GM12878 (cell line): ENCODE measurements around the gene SLITRK1. TPM values are rescaled to one million over a fixed set of nuclear protein-coding genes. Genes with fewer than 3 reads are reported as not detected.

Experiments
- ATAC-seq: fragments of 200-7000 bp; cut with Tn5 transposase; 3 replicates; pipeline ENCODE4 v1.9.1; 2020; ENCODE audit warnings: mild to moderate bottlenecking, moderate library complexity
- BruUV-seq: library from RNA; stranded (reverse); fragments of 400-500 nt; replicated peaks from 2 replicates; lab custom pipeline; 2021; lab: Mats Ljungman, UMichigan
- CTCF ChIA-PET: fragments of 300-600 bp; sonication (Branson Sonifier 250); formaldehyde crosslinking; extraction: SDS; loops from one replicate; lab custom pipeline; 2021; ENCODE audit warnings: inconsistent platforms; lab: Yijun Ruan, JAX
- POLR2A ChIA-PET: fragments of 350-600 bp; formaldehyde crosslinking; extraction: SDS; loops from one replicate; lab custom pipeline; 2021; ENCODE audit warnings: inconsistent platforms; lab: Charles Lee
- RAD21 ChIA-PET: fragments of 300-600 bp; sonication (Branson Sonifier 250); formaldehyde crosslinking; loops from one replicate; lab custom pipeline; 2023; ENCODE audit warnings: antibody characterized with exemption; ENCODE audit not compliant: unreplicated experiment; lab: Charles Lee
- SMC1A ChIA-PET: fragments of 300-600 bp; sonication (Branson Sonifier 250); formaldehyde crosslinking; loops from one replicate; lab custom pipeline; 2023; ENCODE audit not compliant: unreplicated experiment, uncharacterized antibody; lab: Charles Lee
- DNase-seq: peaks from one replicate; pipeline ENCODE4 v3.0.0-alpha.2; 2011; ENCODE audit warnings: low read depth, low spot score
- FAIRE-seq: peaks from 3 replicates; lab custom pipeline; 2011; peaks lifted over from hg19 to GRCh38; lab: Jason Lieb, UNC
- H2AFZ ChIP-seq: 2 replicates; pipeline ENCODE4 v1.6.0; 2011; ENCODE audit warnings: low read depth, low read length, control low read depth; ENCODE audit not compliant: control insufficient read depth
- H3K27ac ChIP-seq: 2 replicates; pipeline ENCODE4 v1.5.1; 2011; ENCODE audit warnings: control low read depth; ENCODE audit not compliant: control insufficient read depth, insufficient read depth
- H3K27me3 ChIP-seq, 2 experiments: replicated peaks in 1 of 2; 2 replicates each; pipeline versions ENCODE4 v1.6.0 to v1.6.1; 2011; ENCODE audit warnings: low read length in 1 of 2; ENCODE audit not compliant: control insufficient read depth in 2 of 2, insufficient read depth in 2 of 2
- H3K36me3 ChIP-seq, 2 experiments: 2 replicates each; pipeline ENCODE4 v1.5.1; 2011; ENCODE audit warnings: low read length in 1 of 2; ENCODE audit not compliant: control insufficient read depth in 2 of 2, insufficient read depth in 2 of 2
- H3K4me1 ChIP-seq: 2 replicates; pipeline ENCODE4 v1.6.1; 2011; ENCODE audit warnings: mild to moderate bottlenecking, low read length, moderate library complexity, mixed read lengths; ENCODE audit not compliant: control insufficient read depth, insufficient read depth
- H3K4me2 ChIP-seq: 2 replicates; pipeline ENCODE4 v1.6.0; 2011; ENCODE audit warnings: control low read depth; ENCODE audit not compliant: control insufficient read depth, insufficient read depth
- H3K4me3 ChIP-seq: fragments of 200-600 bp; sonication (generic); 2 replicates; pipeline ENCODE4 v1.5.1; 2016
- H3K79me2 ChIP-seq: 2 replicates; pipeline ENCODE4 v1.6.0; 2011; ENCODE audit warnings: low read length; ENCODE audit not compliant: control insufficient read depth, insufficient read depth
- H3K9ac ChIP-seq: 2 replicates; pipeline ENCODE4 v1.8.0; 2011; ENCODE audit warnings: low read length, control low read depth, mixed read lengths; ENCODE audit not compliant: control insufficient read depth, insufficient read depth
- H3K9me3 ChIP-seq: replicated peaks from 3 replicates; pipeline ENCODE4 v1.5.1; 2011; ENCODE audit warnings: mild to moderate bottlenecking, low read length; ENCODE audit not compliant: control insufficient read depth, insufficient read depth
- H4K20me1 ChIP-seq: 2 replicates; pipeline ENCODE4 v1.6.0; 2011; ENCODE audit not compliant: control insufficient read depth, insufficient read depth
- BACH1 ChIP-seq: fragments of 450-650 bp; IDR thresholded peaks from 2 replicates; pipeline ENCODE4 v1.6.1; 2017; ENCODE audit warnings: mild to moderate bottlenecking, borderline replicate concordance
- BCL11A ChIP-seq: IDR thresholded peaks from 2 replicates; pipeline ENCODE4 v1.6.1; 2011; ENCODE audit warnings: low read depth, low read length
- BCL3 ChIP-seq: IDR thresholded peaks from 2 replicates; pipeline ENCODE4 v1.6.1; 2011; ENCODE audit warnings: borderline replicate concordance, low read depth, mild to moderate bottlenecking, moderate library complexity, low read length; ENCODE audit not compliant: insufficient read depth, poor library complexity, severe bottlenecking
- BCLAF1 ChIP-seq: fragments of 450-650 bp; IDR thresholded peaks from 2 replicates; pipeline ENCODE4 v1.6.1; 2017; ENCODE audit warnings: antibody characterized with exemption, mild to moderate bottlenecking, moderate library complexity
- CBX3 ChIP-seq: fragments of 200-600 bp; sonication (generic); IDR thresholded peaks from 2 replicates; pipeline ENCODE4 v1.6.1; 2016; ENCODE audit warnings: low read depth, borderline replicate concordance
- CHD1 ChIP-seq: IDR thresholded peaks from 2 replicates; pipeline ENCODE4 v1.6.1; 2012; ENCODE audit warnings: low read depth, low read length, improper control_type of control experiment
- DPF2 ChIP-seq: fragments of 450-650 bp; IDR thresholded peaks from 2 replicates; pipeline ENCODE4 v1.6.1; 2017; ENCODE audit warnings: mild to moderate bottlenecking
- EZH2 ChIP-seq: IDR thresholded peaks from 2 replicates; pipeline ENCODE4 v1.6.1; 2012; ENCODE audit warnings: low read depth, mild to moderate bottlenecking, control low read depth, inconsistent platforms, low read length, borderline replicate concordance; ENCODE audit not compliant: control insufficient read depth
- FOS ChIP-seq: IDR thresholded peaks from 3 replicates; pipeline ENCODE4 v1.6.1; 2011; ENCODE audit warnings: borderline replicate concordance; ENCODE audit not compliant: insufficient read length; ENCODE audit errors: extremely low read depth
- GATAD2B ChIP-seq: fragments of 450-650 bp; conservative IDR thresholded peaks from 2 replicates; pipeline ENCODE4 v1.6.1; 2017; ENCODE audit warnings: low read depth, mild to moderate bottlenecking, moderate library complexity
- HCFC1 ChIP-seq: fragments of 150-350 bp; IDR thresholded peaks from 2 replicates; pipeline ENCODE4 v1.6.1; 2014; ENCODE audit warnings: low read length
- JUNB ChIP-seq: IDR thresholded peaks from 2 replicates; pipeline ENCODE4 v1.6.1; 2016; ENCODE audit warnings: antibody characterized with exemption, mild to moderate bottlenecking
- KLF5 ChIP-seq: fragments of 450-650 bp; IDR thresholded peaks from 2 replicates; pipeline ENCODE4 v1.6.1; 2014; ENCODE audit warnings: mild to moderate bottlenecking; ENCODE audit not compliant: partially characterized antibody
- NR2C1 ChIP-seq: fragments of 450-650 bp; IDR thresholded peaks from 2 replicates; pipeline ENCODE4 v1.6.1; 2017; ENCODE audit warnings: antibody characterized with exemption, mild to moderate bottlenecking, moderate library complexity
- PRDM15 ChIP-seq: fragments of 450-650 bp; formaldehyde crosslinking; IDR thresholded peaks from 2 replicates; pipeline ENCODE4 v1.4.0; 2020; ENCODE audit warnings: mild to moderate bottlenecking, moderate library complexity
- RFX5 ChIP-seq: IDR thresholded peaks from 2 replicates; pipeline ENCODE4 v1.6.1; 2011; ENCODE audit warnings: low read depth, low read length, improper control_type of control experiment
- SMAD1 ChIP-seq: fragments of 450-650 bp; IDR thresholded peaks from 2 replicates; pipeline ENCODE4 v1.6.1; 2018; ENCODE audit warnings: mild to moderate bottlenecking, low read depth; ENCODE audit not compliant: partially characterized antibody
- YY1 ChIP-seq: IDR thresholded peaks from 2 replicates; pipeline ENCODE4 v1.6.1; 2011; ENCODE audit warnings: low read depth, mild to moderate bottlenecking, low read length
- ZNF274 ChIP-seq: IDR thresholded peaks from one replicate; pipeline ENCODE4 v1.8.0; 2011; ENCODE audit not compliant: insufficient read length, insufficient read depth
- WGBS: methylation state at CpG from one replicate; pipeline ENCODE4 v1.1.6; 2016; ENCODE audit warnings: low lambda C conversion rate; ENCODE audit not compliant: insufficient replicate concordance, insufficient coverage; ENCODE audit errors: missing lambda C conversion rate; 5-methylcytosine and 5-hydroxymethylcytosine counted together
- in situ Hi-C: fragments of 300-500 bp; cut with MboI; formaldehyde crosslinking; loops from 9 replicates; pipeline ENCODE4 v1.14.3; 2018; ENCODE audit warnings: mixed read lengths
- intact Hi-C: fragments of 100-400 bp; cut with micrococcal nuclease; formaldehyde crosslinking; loops from one replicate; pipeline ENCODE4 v1.14.2; 2022; ENCODE audit not compliant: unreplicated experiment
- polyA plus RNA-seq, 11 experiments: library from polyadenylated mRNA; depleted of rRNA in 4 of 11; unstranded in 6 of 11; stranded (reverse) in 5 of 11; fragments of >200 nt; fragmentation: Nextera tagmentation in 4 of 11; fragmentation: Illumina TruSeq in 1 of 11; extraction: Ambion mirVana in 4 of 11; extraction: Trizol in 1 of 11; gene quantifications; 1 replicate in 1 of 11; 2 replicates in 10 of 11; pipeline versions ENCODE4 v1.2.1 to v1.2.3, GENCODE V29; 2011 to 2016; ENCODE audit warnings: inconsistent platforms in 2 of 11, missing spikeins in 2 of 11, low read depth in 1 of 11
- total RNA-seq, 4 experiments: library from RNA; depleted of rRNA in 3 of 4; stranded (reverse); fragments of >200 nt in 3 of 4; fragmentation: Illumina TruSeq in 1 of 4; extraction: Trizol in 1 of 4; gene quantifications; 2 replicates each; pipeline versions ENCODE4 v1.2.1 to v1.2.3, GENCODE V29; 2013 to 2021

Gene SLITRK1
- total and polyA plus RNA-seq, 10 of the 15 experiments (the other 5 are each of a cell fraction or from before 2014, with no cell fraction given): 0.03 to 0.78 (median 0.26) TPM

GRCh38 chr13:83876546-83876945 lies 5.7 kb downstream of the SLITRK1 start:
- POLR2A ChIA-PET: no interaction called here
- WGBS: 1% methylated on average over 3 of the region's 3 CpGs
- SMC1A ChIA-PET: no interaction called here
- TF ChIP-seq RFX5: no peak
- TF ChIP-seq CHD1: no peak
- peak; percentile 78 for TF ChIP-seq DPF2
- no peak for TF ChIP-seq KLF5
- TF ChIP-seq HCFC1: no peak
- TF ChIP-seq JUNB: peak; percentile 83
- no peak for TF ChIP-seq BCLAF1
- no peak for TF ChIP-seq CBX3
- TF ChIP-seq FOS: no peak
- no peak for TF ChIP-seq YY1
- TF ChIP-seq GATAD2B: no peak
- TF ChIP-seq NR2C1: no peak
- TF ChIP-seq BACH1: peak; percentile 45; the same call in 1 of the 2 replicates
- TF ChIP-seq PRDM15 (CRISPR knock-in tag): no peak
- TF ChIP-seq BCL3: no peak
- TF ChIP-seq BCL11A: peak; percentile 68
- no peak for TF ChIP-seq SMAD1
- TF ChIP-seq ZNF274: no peak
- TF ChIP-seq EZH2: no peak

More at GRCh38 chr13:83876546-83876945, 5.7 kb downstream of the SLITRK1 start:
- ChIA-PET RAD21 (no interaction called here), CTCF (no interaction called here)
- intact Hi-C loops: loop anchor here (5.0 kb wide), 1 partner anchor 111 kb away; no protein-coding TSS in a partner anchor
- H3K4me2 ChIP-seq: no peak overlapping the region
- H2AFZ ChIP-seq: no peak overlapping the region
- no peaks in the 10 kb centered on the region for H3K4me1 ChIP-seq
- H3K9me3 ChIP-seq: peaks cover 2% of the 10 kb centered on the region; the same call in 1 of the 3 replicates
- H3K4me3 ChIP-seq: no peak overlapping the region
- no peaks in the 10 kb centered on the region for H3K79me2 ChIP-seq
- no peaks in the 10 kb centered on the region for H4K20me1 ChIP-seq
- ATAC-seq (peak; percentile 97), DNase-seq (peak; percentile 31), FAIRE-seq (peak; percentile 70)
- in situ Hi-C loops: no loop called here
- H3K9ac ChIP-seq: no peak overlapping the region
- no peaks in the 10 kb centered on the region for H3K27me3 ChIP-seq
- no peaks in the 10 kb centered on the region for H3K36me3 ChIP-seq
- H3K27ac ChIP-seq: no peak overlapping the region
- BruUV-seq: no TSS peak
